ENCODE data around the gene ADPRHL1. TPM values are rescaled to one million over a fixed set of nuclear protein-coding genes. Genes with fewer than 3 reads are reported as not detected.

Gene ADPRHL1
- total RNA-seq, 1 experiment from 2014 or later, result 4.9 TPM

GRCh38 chr13:113423520-113424163, 29.6 kb downstream of the ADPRHL1 start:
- H3K4me1 ChIP-seq, result peaks cover 10% of the 10 kb centered on the region
- no peaks in the 10 kb centered on the region for H3K27me3 ChIP-seq (replicated peaks; ENCODE audit: control insufficient read depth, insufficient read depth, low read length)
- no TSS peak for BruUV-seq (replicated peaks)
- POLR2A ChIA-PET, result no interaction called here
- no peak overlapping the region for H3K27ac Mint-ChIP-seq (ENCODE audit: unreplicated experiment)
- H3K36me3 ChIP-seq (ENCODE audit: control insufficient read depth, insufficient read depth, low read length), result no peaks in the 10 kb centered on the region
- CTCF ChIA-PET, result no interaction called here
- intact Hi-C loops (cut with micrococcal nuclease; ENCODE audit: unreplicated experiment), result no loop called here
- no peak overlapping the region for H3K4me3 ChIP-seq (ENCODE audit: low read depth, low read length)
- H3K9me3 Mint-ChIP-seq (ENCODE audit: unreplicated experiment), result no peaks in the 10 kb centered on the region
- H3K36me3 Mint-ChIP-seq (ENCODE audit: insufficient read depth, unreplicated experiment), result peaks cover 6% of the 10 kb centered on the region
- no peaks in the 10 kb centered on the region for H3K9me3 ChIP-seq
- H3K27me3 Mint-ChIP-seq (ENCODE audit: insufficient read depth, unreplicated experiment), result peaks cover 3% of the 10 kb centered on the region
- no peaks in the 10 kb centered on the region for H3K4me1 Mint-ChIP-seq (ENCODE audit: low read depth, unreplicated experiment)
- DNase-seq, result no peak
- TF ChIP-seq, protein P1, sequence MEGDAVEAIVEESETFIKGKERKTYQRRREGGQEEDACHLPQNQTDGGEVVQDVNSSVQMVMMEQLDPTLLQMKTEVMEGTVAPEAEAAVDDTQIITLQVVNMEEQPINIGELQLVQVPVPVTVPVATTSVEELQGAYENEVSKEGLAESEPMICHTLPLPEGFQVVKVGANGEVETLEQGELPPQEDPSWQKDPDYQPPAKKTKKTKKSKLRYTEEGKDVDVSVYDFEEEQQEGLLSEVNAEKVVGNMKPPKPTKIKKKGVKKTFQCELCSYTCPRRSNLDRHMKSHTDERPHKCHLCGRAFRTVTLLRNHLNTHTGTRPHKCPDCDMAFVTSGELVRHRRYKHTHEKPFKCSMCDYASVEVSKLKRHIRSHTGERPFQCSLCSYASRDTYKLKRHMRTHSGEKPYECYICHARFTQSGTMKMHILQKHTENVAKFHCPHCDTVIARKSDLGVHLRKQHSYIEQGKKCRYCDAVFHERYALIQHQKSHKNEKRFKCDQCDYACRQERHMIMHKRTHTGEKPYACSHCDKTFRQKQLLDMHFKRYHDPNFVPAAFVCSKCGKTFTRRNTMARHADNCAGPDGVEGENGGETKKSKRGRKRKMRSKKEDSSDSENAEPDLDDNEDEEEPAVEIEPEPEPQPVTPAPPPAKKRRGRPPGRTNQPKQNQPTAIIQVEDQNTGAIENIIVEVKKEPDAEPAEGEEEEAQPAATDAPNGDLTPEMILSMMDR (IDR thresholded peaks at IDR 0.05; ENCODE audit: insufficient read depth in 1 of 2, low read depth in 1 of 2, low read length in 1 of 2, severe bottlenecking in 1 of 2, unreplicated experiment in 1 of 2), result no peak
- H3K4me3 Mint-ChIP-seq (ENCODE audit: unreplicated experiment), result no peak overlapping the region

GRCh38 chr13:113422807-113423519, 30.3 kb downstream of the ADPRHL1 start:
- H3K4me1 ChIP-seq, result peaks cover 5% of the 10 kb centered on the region; the same call in 1 of the 2 replicates

GRCh38 chr13:113421673-113422270, 31.5 kb downstream of the ADPRHL1 start:
- POLR2A ChIA-PET, result no interaction called here
- no peaks in the 10 kb centered on the region for H3K36me3 ChIP-seq (ENCODE audit: control insufficient read depth, insufficient read depth, low read length)
- intact Hi-C loops (cut with micrococcal nuclease; ENCODE audit: unreplicated experiment), result no loop called here
- H3K27me3 ChIP-seq (replicated peaks; ENCODE audit: control insufficient read depth, insufficient read depth, low read length), result no peaks in the 10 kb centered on the region
- Mint-ChIP-seq H3K27ac (ENCODE audit: unreplicated experiment) (no peak overlapping the region), H3K36me3 (ENCODE audit: insufficient read depth, unreplicated experiment) (no peaks in the 10 kb centered on the region), H3K4me3 (ENCODE audit: unreplicated experiment) (no peak overlapping the region), H3K4me1 (ENCODE audit: low read depth, unreplicated experiment) (peaks cover 9% of the 10 kb centered on the region), H3K27me3 (ENCODE audit: insufficient read depth, unreplicated experiment) (peaks cover 3% of the 10 kb centered on the region), H3K9me3 (ENCODE audit: unreplicated experiment) (no peaks in the 10 kb centered on the region)
- CTCF ChIA-PET, result no interaction called here
- no peak for DNase-seq
- H3K4me1 ChIP-seq, result 0 out of 2 replicates have a peak, but pooled peaks cover 4% of the 10 kb centered on the region
- BruUV-seq (replicated peaks), result no TSS peak
- H3K9me3 ChIP-seq, result no peaks in the 10 kb centered on the region
- TF ChIP-seq, protein P1 (IDR thresholded peaks at IDR 0.05; ENCODE audit: insufficient read depth in 1 of 2, low read depth in 1 of 2, low read length in 1 of 2, severe bottlenecking in 1 of 2, unreplicated experiment in 1 of 2), result no peak
- no peak overlapping the region for H3K4me3 ChIP-seq (ENCODE audit: low read depth, low read length)

More at GRCh38 chr13:113422807-113423519, 30.3 kb downstream of the ADPRHL1 start:
- POLR2A ChIA-PET, result no interaction called here
- CTCF ChIA-PET, result no interaction called here
- TF ChIP-seq, protein P1 (IDR thresholded peaks at IDR 0.05; ENCODE audit: insufficient read depth in 1 of 2, low read depth in 1 of 2, low read length in 1 of 2, severe bottlenecking in 1 of 2, unreplicated experiment in 1 of 2), result no peak
- BruUV-seq (replicated peaks), result no TSS peak
- Histone ChIP-seq H3K27me3 (replicated peaks; ENCODE audit: control insufficient read depth, insufficient read depth, low read length) (no peaks in the 10 kb centered on the region), H3K36me3 (ENCODE audit: control insufficient read depth, insufficient read depth, low read length) (no peaks in the 10 kb centered on the region), H3K4me3 (ENCODE audit: low read depth, low read length) (no peak overlapping the region), H3K9me3 (no peaks in the 10 kb centered on the region)
- Mint-ChIP-seq H3K9me3 (ENCODE audit: unreplicated experiment) (no peaks in the 10 kb centered on the region), H3K27ac (ENCODE audit: unreplicated experiment) (no peak overlapping the region), H3K4me1 (ENCODE audit: low read depth, unreplicated experiment) (peaks cover 2% of the 10 kb centered on the region), H3K27me3 (ENCODE audit: insufficient read depth, unreplicated experiment) (peaks cover 3% of the 10 kb centered on the region), H3K36me3 (ENCODE audit: insufficient read depth, unreplicated experiment) (no peaks in the 10 kb centered on the region), H3K4me3 (ENCODE audit: unreplicated experiment) (no peak overlapping the region)
- intact Hi-C loops (cut with micrococcal nuclease; ENCODE audit: unreplicated experiment), result no loop called here
- DNase-seq, result no peak
